NCI-H2081 (cell line): ENCODE measurements around the gene KRT40.

ENCODE experiments used
- DNase-seq, 2 experiments: peaks; one replicate each; lab custom pipeline; 2025; lab: John Stamatoyannopoulos, UW

Gene KRT40

DNA sequence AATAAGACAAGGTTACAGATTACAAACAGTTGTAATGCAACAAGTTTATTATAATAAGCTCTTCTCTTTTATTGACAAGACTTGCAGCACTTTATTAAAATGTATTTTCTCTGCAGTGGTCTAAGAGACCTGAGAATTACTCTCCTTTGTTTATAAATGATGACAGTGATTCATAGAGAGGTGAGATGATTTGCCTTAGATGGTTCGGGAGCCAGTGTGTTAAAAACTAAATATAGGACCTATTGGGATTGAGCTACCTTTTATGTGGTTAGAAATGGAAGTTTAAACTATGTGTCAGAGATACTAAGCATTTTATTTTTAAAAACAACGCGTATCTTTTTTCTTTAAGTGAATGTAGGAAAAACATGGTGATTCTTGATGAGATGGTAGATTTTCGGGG lies 12.7 kb upstream of the KRT40 start:
- no peak for DNase-seq

DNA sequence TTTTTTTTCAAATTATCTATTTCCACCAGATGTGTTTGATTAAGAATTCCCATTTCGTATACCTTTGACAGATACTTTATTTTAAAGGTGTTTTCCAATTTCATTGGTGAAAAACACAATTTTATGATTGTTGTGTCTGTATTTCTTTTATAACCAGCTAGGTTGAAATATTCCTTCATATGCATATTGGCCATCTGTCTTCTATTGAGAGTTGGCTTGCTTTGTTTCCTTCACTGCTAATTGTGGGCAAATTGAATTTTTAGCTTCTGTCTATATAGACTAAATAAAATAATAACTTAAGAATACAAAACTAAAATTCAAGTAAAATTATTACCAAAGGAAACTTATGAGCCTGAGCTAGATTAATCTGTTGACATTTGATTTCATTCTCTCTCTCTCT lies 11.0 kb upstream of the KRT40 start:
- DNase-seq = no peak

DNA sequence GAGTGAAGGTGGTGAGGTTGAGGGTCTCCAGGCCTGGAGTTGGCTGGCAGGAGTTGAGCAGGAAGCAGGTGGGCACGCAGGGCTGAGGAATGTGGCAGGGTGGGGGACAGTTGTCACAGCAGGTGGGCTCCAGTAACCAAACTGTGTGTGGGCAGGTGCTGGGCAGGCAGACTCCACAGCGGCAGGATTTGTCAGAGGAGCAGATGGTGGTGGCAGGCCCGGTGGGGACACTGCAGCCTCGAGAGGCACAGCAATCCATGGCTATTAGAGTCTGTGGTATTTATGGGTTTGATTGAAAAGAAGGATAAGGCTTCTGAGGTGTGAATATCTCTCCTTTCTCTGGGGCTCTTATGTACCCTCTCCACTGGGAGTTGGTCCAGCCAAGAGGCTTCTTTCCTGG lies 9.7 kb upstream of the KRT40 start, which contains the start of gene KRTAP3-3:
Gene KRTAP3-3, minus strand, starts transcription at position 326 of the 400 bp plus-strand sequence. Its CDS starts 67 bp downstream, at position 259.
- DNase-seq = peak; percentile 28 to 82

DNA sequence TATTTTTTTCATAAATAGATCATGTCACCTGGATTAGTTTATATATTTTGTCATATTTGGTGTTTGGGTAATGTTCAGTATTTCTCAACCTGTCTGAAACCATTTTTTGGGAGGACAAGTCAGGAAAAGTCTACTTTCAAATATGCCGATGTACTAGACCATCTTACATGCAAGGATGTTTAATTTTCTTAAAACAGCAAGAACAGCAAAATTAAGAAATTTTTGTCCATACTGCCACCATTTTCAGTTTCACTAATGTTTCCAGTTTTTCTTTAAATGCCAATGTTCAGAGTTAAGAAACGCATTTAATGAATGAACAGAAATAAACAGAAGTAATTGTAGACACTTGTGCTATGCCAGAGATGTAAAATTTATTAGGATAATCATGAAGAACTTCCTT lies 9.0 kb upstream of the KRT40 start:
- DNase-seq = no peak

DNA sequence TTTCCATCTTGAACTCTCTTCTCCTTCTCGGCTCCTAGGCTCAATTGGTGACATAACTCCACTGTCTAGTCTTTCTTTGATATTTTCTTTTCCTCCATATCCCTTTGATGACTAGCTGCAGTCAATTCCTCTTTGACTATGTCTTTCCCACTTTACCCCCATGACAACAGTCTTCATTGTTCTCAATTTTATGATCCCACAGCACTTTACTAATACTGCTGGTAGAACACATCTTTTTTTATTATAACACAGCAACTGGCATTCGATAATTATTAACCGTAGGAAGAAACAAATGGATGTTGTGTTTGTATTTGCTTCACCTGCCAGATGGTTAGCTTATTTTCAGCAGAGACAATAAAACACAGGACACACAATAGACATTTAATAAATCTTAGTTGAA lies 8.5 kb upstream of the KRT40 start:
- DNase-seq = no peak

DNA sequence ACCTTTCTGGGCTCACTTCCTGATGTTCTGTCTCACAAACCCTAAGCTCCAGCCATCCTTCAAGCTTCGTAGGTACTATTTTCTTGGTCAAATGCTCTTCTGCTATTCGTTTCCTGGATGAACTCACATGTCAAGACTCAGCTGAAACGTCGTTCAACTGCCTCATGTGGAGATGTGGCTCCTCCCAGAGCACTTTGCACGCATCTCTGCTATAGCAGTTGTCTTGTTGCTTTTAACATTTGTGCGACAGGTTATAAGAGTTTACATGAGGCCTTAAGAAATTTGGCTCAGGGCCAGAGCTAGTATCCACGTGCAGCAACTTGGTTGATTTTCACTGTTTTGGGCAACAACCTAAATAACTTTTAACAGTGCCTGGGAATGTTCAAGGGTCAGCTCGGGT lies 2.8 kb upstream of the KRT40 start:
- no peak for DNase-seq

DNA sequence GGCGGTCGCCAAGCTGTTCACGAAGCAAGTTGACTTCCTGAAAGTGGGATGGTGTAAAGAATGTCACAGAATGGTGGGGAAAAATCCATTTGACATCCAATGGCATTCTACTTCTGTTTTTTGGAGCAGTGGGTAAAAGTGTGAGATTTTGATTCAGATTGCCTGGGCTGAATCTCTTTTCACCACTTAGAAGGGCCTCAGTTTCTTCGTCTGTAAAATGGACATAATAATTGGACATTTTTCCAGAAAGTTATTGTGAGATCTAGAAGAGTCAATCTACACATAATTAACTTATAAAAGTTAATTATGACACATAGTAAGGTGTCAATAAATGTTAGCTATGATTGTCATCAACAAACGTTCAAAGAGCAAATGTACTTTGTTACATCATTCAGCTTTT lies 3.0 kb downstream of the KRT40 start:
- DNase-seq = no peak

DNA sequence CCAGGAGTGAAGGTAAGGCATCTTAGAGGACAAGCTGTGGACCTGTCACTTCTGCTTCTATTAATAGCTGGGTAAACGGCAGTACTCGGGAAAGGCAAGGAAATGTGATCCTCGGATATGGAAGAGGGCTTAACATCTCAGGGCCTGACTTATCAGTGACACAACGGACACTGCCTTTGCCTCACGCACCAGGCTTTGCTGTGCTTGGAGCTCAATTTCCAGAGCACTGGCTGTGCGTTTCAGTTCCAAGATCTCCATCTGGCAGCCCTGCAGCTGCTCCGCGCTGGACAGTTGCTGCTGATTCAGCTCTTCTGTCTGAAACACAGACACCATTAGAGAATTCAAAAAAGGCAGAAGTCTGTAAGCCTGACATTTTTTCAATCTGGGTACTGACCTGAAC lies 3.5 kb downstream of the KRT40 start:
- no peak for DNase-seq

DNA sequence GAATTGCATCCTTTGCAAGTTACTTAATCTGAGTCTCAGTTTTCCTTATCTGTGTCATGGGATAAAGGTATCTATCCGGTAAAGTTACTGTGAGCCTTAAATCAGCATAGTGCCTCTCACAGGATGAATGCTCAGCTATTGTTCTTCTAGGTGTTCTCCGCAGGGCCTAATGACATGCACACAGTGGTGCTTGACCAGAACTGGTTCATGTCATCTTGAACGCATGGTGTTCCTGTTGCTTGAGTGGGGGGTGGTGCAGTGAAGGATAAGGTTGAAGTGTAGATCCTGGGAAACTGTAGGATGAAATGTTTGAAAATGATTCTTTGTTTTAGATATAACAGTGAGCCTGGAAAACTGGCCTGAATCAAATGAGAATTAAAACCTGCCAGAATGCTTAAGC lies 4.0 kb downstream of the KRT40 start:
- DNase-seq = no peak

DNA sequence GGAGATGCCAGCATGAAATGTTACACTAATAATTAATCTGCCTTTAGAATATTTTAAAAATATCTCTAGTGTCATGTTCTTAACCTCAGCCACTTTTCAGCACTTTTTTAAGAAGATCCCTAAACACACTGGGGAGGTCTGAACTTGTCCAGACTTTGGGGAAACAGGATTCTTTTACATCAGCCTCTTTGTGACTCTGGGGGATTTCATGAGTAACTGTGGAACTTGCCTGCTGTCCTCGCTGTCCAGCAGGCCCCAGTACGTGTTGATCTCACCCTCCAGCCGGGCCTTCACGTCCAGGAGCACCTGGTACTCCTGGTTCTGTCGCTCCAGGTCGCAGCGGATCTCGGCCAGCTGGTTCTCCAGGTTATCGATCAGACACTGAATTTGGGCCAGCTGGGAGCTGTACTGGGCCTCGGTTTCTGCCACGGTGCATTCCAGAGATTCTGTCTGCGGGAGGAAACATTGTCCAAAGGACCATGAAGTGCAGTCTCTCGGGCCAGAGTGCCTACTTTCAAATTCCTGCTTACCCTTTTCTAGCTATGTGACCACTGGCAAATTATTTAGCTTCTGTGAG lies 5.5 kb downstream of the KRT40 start:
- DNase-seq = no peak

DNA sequence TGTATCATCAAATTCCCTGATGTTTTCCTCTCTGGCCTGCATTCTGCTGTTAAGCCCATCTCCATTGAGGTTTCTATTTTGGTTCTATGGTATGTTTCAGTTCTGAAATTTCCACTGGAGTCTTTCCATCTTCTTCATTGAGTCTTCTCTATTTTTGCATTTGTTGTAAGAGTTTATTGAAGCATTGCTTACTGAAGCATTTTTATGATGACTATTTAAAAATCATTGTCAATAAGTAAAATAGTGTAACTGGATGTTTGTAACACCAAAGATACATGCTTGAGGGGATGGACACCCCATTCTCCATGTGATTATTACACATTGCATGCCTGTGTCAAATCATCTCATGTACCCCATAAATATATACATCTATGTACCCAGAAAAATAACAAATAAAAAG lies 8.6 kb downstream of the KRT40 start:
- DNase-seq = no peak

DNA sequence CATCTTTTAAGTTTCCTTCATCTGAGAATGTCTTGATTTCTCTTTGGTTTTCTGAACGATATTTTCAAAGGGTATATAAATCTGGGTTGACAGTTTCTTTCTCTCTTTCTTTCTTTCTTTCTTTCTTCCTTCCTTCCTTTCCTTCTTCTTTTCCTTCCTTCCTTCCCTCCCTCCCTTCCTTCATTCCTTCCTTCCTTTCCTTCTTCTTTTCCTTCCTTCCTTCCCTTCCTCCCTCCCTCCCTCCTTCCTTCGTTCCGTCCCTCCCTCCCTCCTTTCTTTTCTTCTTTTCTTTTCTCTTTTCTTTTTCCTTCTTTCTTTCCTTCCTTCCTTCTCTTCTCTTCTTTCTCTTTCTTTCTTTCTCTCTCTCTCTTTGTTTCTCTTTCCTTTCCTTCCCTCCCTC lies 9.8 kb downstream of the KRT40 start:
- no peak for DNase-seq

DNA sequence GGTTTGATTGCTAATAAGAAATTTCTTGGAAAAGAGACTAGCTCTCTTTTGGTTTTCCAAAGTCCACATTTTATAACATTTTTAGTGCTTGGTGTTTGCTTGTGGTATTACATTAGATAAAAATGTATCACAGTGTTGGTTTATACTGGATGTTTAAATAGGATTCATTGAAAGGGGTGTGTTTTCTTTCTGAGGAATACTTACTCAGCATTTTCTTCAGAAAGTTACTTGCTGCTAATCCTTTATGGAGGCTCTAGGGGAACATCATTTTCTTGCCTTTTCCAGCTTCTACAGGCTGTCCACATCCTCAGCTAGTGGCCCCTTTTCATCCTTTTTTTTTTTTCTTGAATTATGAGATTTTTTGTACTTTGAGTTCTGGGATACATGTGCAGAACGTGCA lies 16.5 kb downstream of the KRT40 start:
- DNase-seq = no peak

DNA sequence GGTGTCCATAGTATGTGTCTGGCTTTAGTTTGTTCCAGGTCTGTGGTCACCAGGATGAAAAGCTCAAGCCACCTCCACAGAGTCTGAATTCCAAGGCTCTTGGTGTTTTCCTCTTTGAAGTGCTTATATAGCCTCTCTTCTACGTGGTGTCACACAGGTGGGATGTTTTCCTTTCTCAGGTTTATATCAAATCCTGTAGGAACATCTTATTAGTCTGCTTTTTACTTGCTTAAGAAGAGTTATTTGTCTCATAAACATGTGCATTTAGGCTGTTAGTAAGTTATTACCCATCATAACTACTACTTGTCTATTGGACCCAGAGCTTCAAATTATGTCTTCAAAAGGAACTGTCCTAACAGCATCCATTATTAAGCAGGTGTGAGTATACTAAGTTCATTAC lies 17.3 kb downstream of the KRT40 start, which contains the start of gene KRT39:
Gene KRT39, minus strand, starts transcription at position 101 of the 400 bp plus-strand sequence. Its CDS starts 92 bp downstream, at position 9.
- DNase-seq = no peak

DNA sequence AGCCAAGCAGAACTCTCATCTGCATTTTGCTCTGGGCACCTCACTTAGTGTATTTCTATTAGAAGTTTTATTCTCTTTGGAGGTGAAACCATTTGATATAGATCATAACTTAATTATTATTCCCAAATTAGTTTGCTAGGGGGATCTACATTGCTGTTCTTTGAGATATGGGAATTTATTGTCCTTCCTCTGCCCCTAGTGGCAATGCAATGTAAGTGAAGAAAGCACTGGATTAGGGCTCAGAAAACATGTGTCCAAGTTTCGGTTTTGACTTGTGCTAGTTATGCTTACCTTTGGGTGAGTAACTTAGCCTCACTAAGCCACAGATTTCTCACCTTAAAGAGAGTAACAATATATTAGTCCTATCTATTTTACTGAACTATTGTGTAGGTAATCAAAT lies 20.3 kb downstream of the KRT40 start:
- peak in 1 of 2 experiments; percentile 12 for DNase-seq

DNA sequence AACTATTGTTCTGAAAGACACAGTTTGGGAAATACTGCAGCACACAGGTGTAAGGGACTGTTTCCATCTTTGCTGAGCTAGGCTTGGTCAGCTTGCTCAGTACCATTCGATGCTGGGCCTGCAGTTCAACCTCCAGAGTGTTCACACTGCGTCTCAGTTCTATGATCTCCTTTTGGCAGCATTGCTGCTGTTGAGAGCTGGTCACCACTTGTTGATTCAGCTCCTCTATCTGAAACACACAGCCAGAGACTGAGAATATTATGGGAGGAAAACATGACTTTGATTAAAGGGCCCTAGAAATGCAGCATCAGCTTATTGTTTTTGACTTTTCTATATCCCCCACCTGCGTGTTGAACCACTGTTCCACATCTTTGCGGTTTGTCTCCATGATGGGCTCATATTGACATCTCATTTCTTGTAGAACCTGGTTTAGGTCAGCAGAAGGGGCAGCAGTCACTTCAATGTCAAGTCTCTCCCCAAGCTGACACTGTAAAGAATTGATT lies 22.0 kb downstream of the KRT40 start:
- no peak for DNase-seq

DNA sequence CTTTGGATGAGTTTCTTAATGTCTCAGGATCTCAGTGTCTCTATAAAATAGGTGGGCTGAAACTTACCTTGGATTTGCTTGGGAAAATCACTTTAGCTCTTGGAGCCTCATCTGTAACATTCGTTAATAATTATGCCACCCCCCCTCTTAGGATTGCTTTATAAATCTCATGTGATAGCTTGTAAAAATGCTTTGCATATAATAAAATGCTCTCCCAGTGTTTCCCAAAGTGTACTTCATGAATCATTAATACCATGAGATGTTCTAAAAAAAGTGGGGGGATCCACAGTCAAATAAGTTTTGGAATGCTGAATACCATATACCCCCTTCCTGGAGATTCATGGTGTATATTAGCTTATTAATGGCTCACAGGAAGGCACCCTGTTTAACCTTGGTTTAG lies 22.5 kb downstream of the KRT40 start:
- no peak for DNase-seq

DNA sequence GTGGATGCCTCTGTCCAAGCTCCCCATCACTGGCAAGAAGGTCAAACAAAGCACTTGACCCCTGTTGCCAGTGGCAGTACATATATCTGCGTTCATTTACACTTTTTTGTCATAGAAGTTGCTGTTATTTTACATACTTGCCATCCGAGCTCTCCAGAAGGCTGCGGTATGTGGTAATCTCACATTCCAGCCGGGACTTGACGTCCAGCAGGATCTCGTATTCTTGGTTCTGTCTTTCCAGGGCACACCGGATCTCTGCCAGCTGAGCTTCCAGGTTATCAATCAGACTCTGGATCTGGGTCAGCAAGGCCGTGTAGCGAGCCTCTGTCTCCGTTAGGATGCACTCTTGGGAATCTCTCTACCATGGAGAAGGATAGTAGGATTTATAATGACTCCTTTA lies 24.0 kb downstream of the KRT40 start:
- no peak for DNase-seq

DNA sequence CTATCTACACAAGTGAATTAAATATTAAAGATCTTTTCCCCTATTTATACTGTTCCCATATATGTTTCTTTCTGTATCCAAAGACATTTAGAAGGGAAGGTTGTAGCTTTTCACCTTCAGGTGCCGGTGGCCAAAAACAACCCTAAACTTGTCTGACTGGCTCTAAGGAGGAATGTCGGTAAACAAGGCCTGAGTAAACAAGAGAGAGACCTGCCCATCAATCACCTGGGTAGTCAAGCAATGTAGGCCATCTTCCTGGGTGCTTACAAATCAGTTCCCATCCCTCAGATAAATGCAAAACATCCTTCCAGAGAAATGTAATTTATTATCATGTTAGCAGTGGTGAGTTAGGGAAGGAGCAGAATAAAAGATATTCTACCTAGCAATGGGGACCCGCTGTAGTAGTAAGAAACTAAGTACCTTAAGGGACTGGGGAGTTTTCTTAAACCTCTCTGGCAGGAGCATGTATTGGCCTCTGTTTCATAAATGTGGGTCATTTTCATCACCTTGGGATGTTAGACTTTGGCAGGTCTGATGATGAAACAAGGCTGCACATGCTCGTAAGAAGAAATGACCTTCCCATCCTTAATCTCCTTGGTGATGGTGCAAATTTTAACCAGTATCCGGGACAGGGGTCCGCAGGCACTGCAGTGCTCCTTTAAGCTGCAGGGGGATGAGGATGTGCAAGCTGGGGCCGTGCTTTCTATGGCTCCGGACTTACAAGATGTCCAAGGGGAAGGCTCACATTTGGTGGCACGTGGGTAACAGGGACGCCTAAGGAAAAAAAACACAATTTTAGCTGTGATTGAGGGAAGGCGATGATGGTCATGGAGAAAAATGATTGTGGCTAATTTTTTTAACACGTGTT lies 25.8 kb downstream of the KRT40 start:
- no peak for DNase-seq

DNA sequence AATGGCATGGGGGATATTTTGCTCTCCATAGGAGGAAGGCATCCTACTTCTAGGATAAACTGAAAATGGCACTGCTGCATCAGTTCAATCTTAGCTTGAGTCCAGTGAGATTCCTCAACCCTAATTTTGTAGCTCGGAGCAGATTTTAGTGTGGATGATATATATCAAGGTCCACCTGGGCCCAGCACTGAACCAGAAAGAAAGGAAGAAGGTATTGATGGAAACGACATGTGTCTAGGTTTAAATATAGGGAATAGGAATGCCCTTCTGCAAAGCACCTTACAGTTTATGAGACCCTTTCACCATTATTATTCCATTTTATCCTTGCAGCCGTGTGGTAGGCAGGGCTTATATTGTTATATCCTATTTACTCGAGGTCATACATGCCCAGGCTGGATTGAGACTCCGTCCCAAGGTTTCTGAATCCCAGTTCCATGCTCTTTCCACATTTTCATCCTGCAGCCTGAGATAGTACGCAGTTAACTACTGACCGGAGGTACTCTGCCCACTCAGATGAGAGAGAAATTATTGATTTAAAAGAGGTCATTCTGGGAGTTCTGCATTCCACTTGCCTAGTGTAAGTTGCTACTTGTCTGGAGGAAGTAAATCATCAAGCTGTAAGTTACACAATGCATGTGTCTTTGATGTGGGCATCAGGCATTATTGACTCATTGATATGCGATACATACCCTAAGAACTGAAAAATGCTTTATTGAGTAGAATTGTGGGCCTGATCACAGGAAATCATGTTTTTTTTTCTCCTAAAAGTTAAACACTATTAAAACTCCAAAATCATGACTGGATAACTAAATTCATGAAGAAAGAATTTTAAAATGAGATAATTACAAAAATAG lies 27.5 kb downstream of the KRT40 start:
- no peak for DNase-seq

DNA sequence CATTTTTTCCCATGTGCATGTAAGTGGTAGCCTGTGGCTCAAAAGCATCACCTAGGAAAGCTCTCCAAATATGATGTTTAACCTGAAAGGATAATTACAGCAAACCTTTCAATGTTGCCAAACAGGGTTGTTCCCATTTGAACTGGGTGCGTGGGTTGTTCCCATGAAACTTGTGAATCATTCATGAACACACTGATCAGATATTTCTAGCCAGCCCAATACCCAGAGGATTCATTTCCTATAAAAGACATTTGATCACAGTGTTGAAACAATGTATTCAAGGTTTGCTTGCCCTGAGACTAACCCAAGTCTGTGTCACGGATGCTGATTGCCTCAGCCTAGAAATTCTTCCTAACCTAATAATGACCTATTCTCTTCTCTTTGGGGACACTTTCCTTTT lies 30.2 kb downstream of the KRT40 start:
- DNase-seq = no peak

DNA sequence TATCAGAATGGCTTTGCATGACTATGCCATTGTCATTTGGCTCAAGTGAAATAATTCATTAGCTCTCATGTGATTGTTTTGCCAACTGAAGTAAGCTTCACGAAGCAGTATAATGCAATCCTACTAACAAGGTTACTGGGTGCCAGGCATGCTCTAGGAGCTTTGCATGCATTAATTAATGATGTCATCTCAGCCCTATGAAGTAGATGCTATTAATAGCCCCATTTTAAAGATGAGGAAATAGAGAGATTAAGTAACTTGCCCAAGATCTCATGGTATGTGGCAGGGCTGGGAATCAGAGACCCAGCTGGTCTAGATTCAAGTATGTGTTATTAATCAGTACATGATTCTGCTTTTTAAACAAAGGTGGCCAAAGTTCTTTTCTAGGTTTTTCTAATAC lies 31.5 kb downstream of the KRT40 start:
- no peak for DNase-seq
